Ovary (tissue), 9 donors: ENCODE results near the gene ARHGAP8. TPM values are rescaled to one million over a fixed set of nuclear protein-coding genes. Genes with fewer than 3 reads are reported as not detected.
A peak's percentile ranks its signal among the peaks of the same experiment; 100 is the strongest.

Experiments
- DNase-seq, 5 donors: peaks; one replicate each; pipeline ENCODE4 v3.0.0-alpha.2; 2019 to 2020
- H3K27ac ChIP-seq, 2 donors: fragments of 200-600 bp; one replicate each; pipeline versions ENCODE4 v1.5.1 to v1.8.0; 2019 to 2022
- H3K27me3 ChIP-seq: fragments of 200-600 bp; one replicate; pipeline ENCODE4 v1.8.0; 2022
- H3K36me3 ChIP-seq: fragments of 200-600 bp; sonication (generic); one replicate; pipeline ENCODE4 v1.5.1; 2019
- H3K4me1 ChIP-seq: one replicate; pipeline ENCODE4 v1.8.1; 2013; ENCODE audit warnings: mild to moderate bottlenecking, moderate library complexity; ENCODE audit not compliant: insufficient read depth
- H3K4me3 ChIP-seq: fragments of 200-600 bp; sonication (generic); one replicate; pipeline ENCODE4 v1.5.1; 2017
- H3K9me3 ChIP-seq, 2 donors: fragments of 200-600 bp in 1 of 2; sonication (generic) in 1 of 2; one replicate each; pipeline versions ENCODE4 v1.5.1 to v1.8.1; 2013 to 2019; ENCODE audit warnings: mild to moderate bottlenecking in 1 of 2, moderate library complexity in 1 of 2
- CTCF ChIP-seq, 3 donors: fragments of 450-650 bp in 2 of 3; fragments of 200-600 bp in 1 of 3; IDR thresholded peaks; one replicate each; pipeline versions ENCODE4 v1.5.1 to v1.8.0; 2016 to 2022; ENCODE audit warnings: antibody characterized with exemption in 3 of 3, mild to moderate bottlenecking in 1 of 3
- EP300 ChIP-seq: sonication (generic); formaldehyde crosslinking; IDR thresholded peaks from one replicate; pipeline ENCODE4 v1.6.1; 2017; ENCODE audit warnings: antibody characterized with exemption
- POLR2A ChIP-seq: fragments of 450-650 bp; IDR thresholded peaks from one replicate; pipeline ENCODE4 v1.6.1; 2017; ENCODE audit warnings: antibody characterized with exemption, mild to moderate bottlenecking, moderate library complexity
- WGBS, 3 donors: extraction: QIAGEN DNeasy Blood & Tissue Kit in 1 of 3; methylation state at CpG; one replicate each; pipeline versions ENCODE4 v1.1.5 to v1.1.7; 2013 to 2017; 5-methylcytosine and 5-hydroxymethylcytosine counted together
- intact Hi-C, 4 donors: fragments of 100-400 bp; cut with DNase I; formaldehyde crosslinking; loops; one replicate each; pipeline versions ENCODE4 v1.11.0 to v1.15.1; 2022 to 2023
- polyA plus RNA-seq, 2 donors: library from polyadenylated mRNA; stranded (reverse); fragments of 200-250 nt in 1 of 2; fragments of 350-450 nt in 1 of 2; fragmentation: Illumina TruSeq in 1 of 2; extraction: RNeasy Lipid Tissue Mini Kit (QIAGEN cat#74804) in 1 of 2; gene quantifications; one replicate each; pipeline ENCODE4 v1.2.3, GENCODE V29; 2013 to 2014
- total RNA-seq, 7 donors: library from RNA; depleted of rRNA in 2 of 7; stranded (reverse); fragments of >200 nt in 2 of 7; fragmentation: NEBNext Ultra II Directional in 3 of 7; extraction: Animal tissue kit (Norgen Biotek cat#: 25700) in 3 of 7; gene quantifications; one replicate each; pipeline versions ENCODE4 v1.1.0 to v1.2.4, GENCODE V29; 2016 to 2023
- donor health status: DM: no; HTN: no; CAD: no; lungs with moderate emphysema.
- donor health status: DM: no; HTN: no; CAD: no.
- donor health status: Bipolar disorder and iron deficiency.
- donor health status: DM: yes; HTN: yes; CAD: no.
- donor health status: DM: no; HTN: no; CAD: no.
- donor health status: DM: yes; HTN: yes; CAD: no.

The ARHGAP8 gene
- total and polyA plus RNA-seq, 9 donors, result 0.45 to 23.8 (median 2.1) TPM

- H3K4me3 ChIP-seq, result no peak overlapping the region
- H3K27me3 ChIP-seq, result no peaks in the 10 kb centered on the region
- WGBS, 3 donors, result 82 to 92% (median 83%) methylated on average over 17 to 23 of the region's 23 CpGs
- H3K36me3 ChIP-seq, result no peaks in the 10 kb centered on the region
- no peaks in the 10 kb centered on the region for H3K4me1 ChIP-seq
- TF ChIP-seq EP300 (no peak), CTCF (IDR thresholded peaks at IDR 0.05) (no peak), POLR2A (no peak)
- DNase-seq, result no peak
- no peaks in the 10 kb centered on the region for H3K9me3 ChIP-seq
- H3K27ac ChIP-seq, result no peak overlapping the region
- intact Hi-C loops, result loop anchor here in 2 of 4 donors (1.0 to 2.0 kb wide), 2 partner anchors 38 kb away; no protein-coding TSS in a partner anchor
These were observed 17.4 kb upstream of the ARHGAP8 start for GRCh38 chr22:44734801-44735517.

- intact Hi-C loops, result loop anchor here (1.0 to 2.0 kb wide), 3 partner anchors 37 to 39 kb away; no protein-coding TSS in a partner anchor
- peak; percentile 69 to 87 (median 83) for DNase-seq
- Histone ChIP-seq H3K9me3 (no peaks in the 10 kb centered on the region), H3K36me3 (no peaks in the 10 kb centered on the region), H3K4me1 (no peaks in the 10 kb centered on the region), H3K27me3 (no peaks in the 10 kb centered on the region), H3K4me3 (no peak overlapping the region), H3K27ac (no peak overlapping the region)
- 30 to 37% (median 35%) methylated on average over 23 to 28 of the region's 28 CpGs for WGBS, 3 donors
- TF ChIP-seq CTCF (IDR thresholded peaks at IDR 0.05) (peak; percentile 95 to 99 (median 98)), EP300 (no peak)
These were observed 16.6 kb upstream of the ARHGAP8 start for GRCh38 chr22:44735518-44736428.

- Histone ChIP-seq H3K4me3 (no peak overlapping the region), H3K36me3 (no peaks in the 10 kb centered on the region), H3K4me1 (no peaks in the 10 kb centered on the region), H3K27me3 (no peaks in the 10 kb centered on the region), H3K27ac (no peak overlapping the region), H3K9me3 (no peaks in the 10 kb centered on the region)
- DNase-seq, result peak in 2 of 5 donors; percentile 41 to 42
- WGBS, 3 donors, result 51 to 66% (median 63%) methylated on average over 43 to 52 of the region's 52 CpGs
- TF ChIP-seq POLR2A (no peak), EP300 (no peak), CTCF (IDR thresholded peaks at IDR 0.05) (no peak)
- intact Hi-C loops, result loop anchor here in 2 of 4 donors (2.0 kb wide), 2 partner anchors 38 to 40 kb away; no protein-coding TSS in a partner anchor
These were observed 15.6 kb upstream of the ARHGAP8 start for GRCh38 chr22:44736581-44737405.
